ENCODE measurements around the gene PCCA. TPM values are rescaled to one million over a fixed set of nuclear protein-coding genes. Genes with fewer than 3 reads are reported as not detected.

Gene PCCA
- polyA plus RNA-seq, 1 of the 3 experiments (the other 2 are of a cell fraction), result 7.3 TPM

DNA sequence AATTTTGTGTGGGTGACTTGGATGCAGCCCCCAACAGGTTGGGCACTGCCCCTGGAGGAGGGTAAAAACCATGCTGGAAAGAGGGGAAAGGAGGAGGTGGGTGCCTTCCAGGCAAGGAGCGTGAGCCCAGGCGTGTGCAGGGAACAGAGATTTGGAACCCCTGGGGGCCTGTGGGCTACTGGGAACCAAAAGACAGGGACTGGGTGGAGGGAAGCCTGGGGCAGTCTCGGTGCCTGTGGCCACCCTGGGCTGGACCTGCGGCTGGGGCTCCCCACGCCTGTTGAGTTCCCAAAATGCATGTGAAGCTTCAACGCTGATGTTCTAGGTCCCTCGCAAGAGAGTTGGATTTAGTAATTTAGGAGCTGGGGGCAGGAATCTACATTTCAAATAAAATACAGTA is 474.9 kb downstream of the PCCA start:
- Histone ChIP-seq H3K9ac (no peak overlapping the region), H3F3A (replicated peaks; ENCODE audit: insufficient read depth) (no peaks in the 10 kb centered on the region), H2AFZ (ENCODE audit: low read depth) (no peak overlapping the region), H3K4me2 (no peak overlapping the region), H3K36me3 (replicated peaks in 1 of 2; ENCODE audit: control insufficient read depth in 1 of 2, insufficient read depth in 2 of 2, low read length in 1 of 2) (no peaks in the 10 kb centered on the region), H3K9me2 (no peaks in the 10 kb centered on the region), H3K4me3 (ENCODE audit: low read depth in 2 of 2, low read length in 1 of 2) (no peak overlapping the region), H3K79me2 (ENCODE audit: insufficient read depth) (no peaks in the 10 kb centered on the region), H3K27me3 (ENCODE audit: insufficient read depth) (no peaks in the 10 kb centered on the region), H3K27ac (ENCODE audit: low read depth in 2 of 2, low read length in 1 of 2) (no peak overlapping the region), H3K9me3 (no peaks in the 10 kb centered on the region), H3K4me1 (ENCODE audit: control insufficient read depth in 1 of 2, insufficient read depth in 2 of 2, low read depth in 1 of 2, low read length in 1 of 2) (no peaks in the 10 kb centered on the region; a peak in 1 of 4 replicates), H4K20me1 (ENCODE audit: insufficient read depth) (no peaks in the 10 kb centered on the region)
- DNase-seq, result no peak
- 89% methylated on average over 7 of the region's 7 CpGs for WGBS (ENCODE audit: low lambda C conversion rate)
- POLR2A ChIA-PET, result no interaction called here
- TF ChIP-seq, protein P1, sequence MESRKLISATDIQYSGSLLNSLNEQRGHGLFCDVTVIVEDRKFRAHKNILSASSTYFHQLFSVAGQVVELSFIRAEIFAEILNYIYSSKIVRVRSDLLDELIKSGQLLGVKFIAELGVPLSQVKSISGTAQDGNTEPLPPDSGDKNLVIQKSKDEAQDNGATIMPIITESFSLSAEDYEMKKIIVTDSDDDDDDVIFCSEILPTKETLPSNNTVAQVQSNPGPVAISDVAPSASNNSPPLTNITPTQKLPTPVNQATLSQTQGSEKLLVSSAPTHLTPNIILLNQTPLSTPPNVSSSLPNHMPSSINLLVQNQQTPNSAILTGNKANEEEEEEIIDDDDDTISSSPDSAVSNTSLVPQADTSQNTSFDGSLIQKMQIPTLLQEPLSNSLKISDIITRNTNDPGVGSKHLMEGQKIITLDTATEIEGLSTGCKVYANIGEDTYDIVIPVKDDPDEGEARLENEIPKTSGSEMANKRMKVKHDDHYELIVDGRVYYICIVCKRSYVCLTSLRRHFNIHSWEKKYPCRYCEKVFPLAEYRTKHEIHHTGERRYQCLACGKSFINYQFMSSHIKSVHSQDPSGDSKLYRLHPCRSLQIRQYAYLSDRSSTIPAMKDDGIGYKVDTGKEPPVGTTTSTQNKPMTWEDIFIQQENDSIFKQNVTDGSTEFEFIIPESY (IDR thresholded peaks at IDR 0.05; ENCODE audit: borderline replicate concordance, low read depth), result no peak
- TF ChIP-seq RCOR1 (IDR thresholded peaks at IDR 0.05; ENCODE audit: low read length), result no peak
- no peak for TF ChIP-seq EZH2phosphoT487 (IDR thresholded peaks at IDR 0.05; ENCODE audit: borderline replicate concordance, low read depth)
- TF ChIP-seq, protein P2, sequence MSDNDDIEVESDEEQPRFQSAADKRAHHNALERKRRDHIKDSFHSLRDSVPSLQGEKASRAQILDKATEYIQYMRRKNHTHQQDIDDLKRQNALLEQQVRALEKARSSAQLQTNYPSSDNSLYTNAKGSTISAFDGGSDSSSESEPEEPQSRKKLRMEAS (IDR thresholded peaks at IDR 0.05; ENCODE audit: low read depth), result no peak
- no peak for TF ChIP-seq EP300 (IDR thresholded peaks at IDR 0.05; ENCODE audit: borderline replicate concordance in 1 of 2, low read depth in 1 of 2, low read length in 1 of 2)
- no peak for TF ChIP-seq NFIC (IDR thresholded peaks at IDR 0.05; ENCODE audit: borderline replicate concordance)
- TF ChIP-seq ELF1 (IDR thresholded peaks at IDR 0.05), result no peak
- TF ChIP-seq, protein P3, sequence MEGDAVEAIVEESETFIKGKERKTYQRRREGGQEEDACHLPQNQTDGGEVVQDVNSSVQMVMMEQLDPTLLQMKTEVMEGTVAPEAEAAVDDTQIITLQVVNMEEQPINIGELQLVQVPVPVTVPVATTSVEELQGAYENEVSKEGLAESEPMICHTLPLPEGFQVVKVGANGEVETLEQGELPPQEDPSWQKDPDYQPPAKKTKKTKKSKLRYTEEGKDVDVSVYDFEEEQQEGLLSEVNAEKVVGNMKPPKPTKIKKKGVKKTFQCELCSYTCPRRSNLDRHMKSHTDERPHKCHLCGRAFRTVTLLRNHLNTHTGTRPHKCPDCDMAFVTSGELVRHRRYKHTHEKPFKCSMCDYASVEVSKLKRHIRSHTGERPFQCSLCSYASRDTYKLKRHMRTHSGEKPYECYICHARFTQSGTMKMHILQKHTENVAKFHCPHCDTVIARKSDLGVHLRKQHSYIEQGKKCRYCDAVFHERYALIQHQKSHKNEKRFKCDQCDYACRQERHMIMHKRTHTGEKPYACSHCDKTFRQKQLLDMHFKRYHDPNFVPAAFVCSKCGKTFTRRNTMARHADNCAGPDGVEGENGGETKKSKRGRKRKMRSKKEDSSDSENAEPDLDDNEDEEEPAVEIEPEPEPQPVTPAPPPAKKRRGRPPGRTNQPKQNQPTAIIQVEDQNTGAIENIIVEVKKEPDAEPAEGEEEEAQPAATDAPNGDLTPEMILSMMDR (IDR thresholded peaks at IDR 0.05), result no peak
- no peak for TF ChIP-seq TCF12 (IDR thresholded peaks at IDR 0.05)
- TF ChIP-seq FOXJ3 (CRISPR knock-in tag; IDR thresholded peaks at IDR 0.05), result no peak
- no peak for TF ChIP-seq RXRA (IDR thresholded peaks at IDR 0.05; ENCODE audit: borderline replicate concordance, low read depth)
- TF ChIP-seq, protein P4, sequence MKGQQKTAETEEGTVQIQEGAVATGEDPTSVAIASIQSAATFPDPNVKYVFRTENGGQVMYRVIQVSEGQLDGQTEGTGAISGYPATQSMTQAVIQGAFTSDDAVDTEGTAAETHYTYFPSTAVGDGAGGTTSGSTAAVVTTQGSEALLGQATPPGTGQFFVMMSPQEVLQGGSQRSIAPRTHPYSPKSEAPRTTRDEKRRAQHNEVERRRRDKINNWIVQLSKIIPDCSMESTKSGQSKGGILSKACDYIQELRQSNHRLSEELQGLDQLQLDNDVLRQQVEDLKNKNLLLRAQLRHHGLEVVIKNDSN (IDR thresholded peaks at IDR 0.05; ENCODE audit: borderline replicate concordance, low read depth), result no peak
- no peak for TF ChIP-seq POLR2AphosphoS5 (IDR thresholded peaks at IDR 0.05; ENCODE audit: low read depth, low read length)
- TF ChIP-seq, protein P5, sequence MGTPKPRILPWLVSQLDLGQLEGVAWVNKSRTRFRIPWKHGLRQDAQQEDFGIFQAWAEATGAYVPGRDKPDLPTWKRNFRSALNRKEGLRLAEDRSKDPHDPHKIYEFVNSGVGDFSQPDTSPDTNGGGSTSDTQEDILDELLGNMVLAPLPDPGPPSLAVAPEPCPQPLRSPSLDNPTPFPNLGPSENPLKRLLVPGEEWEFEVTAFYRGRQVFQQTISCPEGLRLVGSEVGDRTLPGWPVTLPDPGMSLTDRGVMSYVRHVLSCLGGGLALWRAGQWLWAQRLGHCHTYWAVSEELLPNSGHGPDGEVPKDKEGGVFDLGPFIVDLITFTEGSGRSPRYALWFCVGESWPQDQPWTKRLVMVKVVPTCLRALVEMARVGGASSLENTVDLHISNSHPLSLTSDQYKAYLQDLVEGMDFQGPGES (IDR thresholded peaks at IDR 0.05; ENCODE audit: low read depth, low read length), result no peak
- TF ChIP-seq MXI1 (IDR thresholded peaks at IDR 0.05; ENCODE audit: low read depth, low read length), result no peak
- no peak for TF ChIP-seq GABPA (IDR thresholded peaks at IDR 0.05; ENCODE audit: low read depth)
- TF ChIP-seq, protein P6, sequence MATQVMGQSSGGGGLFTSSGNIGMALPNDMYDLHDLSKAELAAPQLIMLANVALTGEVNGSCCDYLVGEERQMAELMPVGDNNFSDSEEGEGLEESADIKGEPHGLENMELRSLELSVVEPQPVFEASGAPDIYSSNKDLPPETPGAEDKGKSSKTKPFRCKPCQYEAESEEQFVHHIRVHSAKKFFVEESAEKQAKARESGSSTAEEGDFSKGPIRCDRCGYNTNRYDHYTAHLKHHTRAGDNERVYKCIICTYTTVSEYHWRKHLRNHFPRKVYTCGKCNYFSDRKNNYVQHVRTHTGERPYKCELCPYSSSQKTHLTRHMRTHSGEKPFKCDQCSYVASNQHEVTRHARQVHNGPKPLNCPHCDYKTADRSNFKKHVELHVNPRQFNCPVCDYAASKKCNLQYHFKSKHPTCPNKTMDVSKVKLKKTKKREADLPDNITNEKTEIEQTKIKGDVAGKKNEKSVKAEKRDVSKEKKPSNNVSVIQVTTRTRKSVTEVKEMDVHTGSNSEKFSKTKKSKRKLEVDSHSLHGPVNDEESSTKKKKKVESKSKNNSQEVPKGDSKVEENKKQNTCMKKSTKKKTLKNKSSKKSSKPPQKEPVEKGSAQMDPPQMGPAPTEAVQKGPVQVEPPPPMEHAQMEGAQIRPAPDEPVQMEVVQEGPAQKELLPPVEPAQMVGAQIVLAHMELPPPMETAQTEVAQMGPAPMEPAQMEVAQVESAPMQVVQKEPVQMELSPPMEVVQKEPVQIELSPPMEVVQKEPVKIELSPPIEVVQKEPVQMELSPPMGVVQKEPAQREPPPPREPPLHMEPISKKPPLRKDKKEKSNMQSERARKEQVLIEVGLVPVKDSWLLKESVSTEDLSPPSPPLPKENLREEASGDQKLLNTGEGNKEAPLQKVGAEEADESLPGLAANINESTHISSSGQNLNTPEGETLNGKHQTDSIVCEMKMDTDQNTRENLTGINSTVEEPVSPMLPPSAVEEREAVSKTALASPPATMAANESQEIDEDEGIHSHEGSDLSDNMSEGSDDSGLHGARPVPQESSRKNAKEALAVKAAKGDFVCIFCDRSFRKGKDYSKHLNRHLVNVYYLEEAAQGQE (IDR thresholded peaks at IDR 0.05; ENCODE audit: low read depth, low read length), result no peak
- no peak for TF ChIP-seq CHD2 (IDR thresholded peaks at IDR 0.05; ENCODE audit: low read length, partially characterized antibody)
- no peak for TF ChIP-seq NRF1 (IDR thresholded peaks at IDR 0.05; ENCODE audit: low read depth, low read length)
- no peak for TF ChIP-seq GATA2 (CRISPR knock-in tag; IDR thresholded peaks at IDR 0.05)
- CTCF ChIA-PET, result interaction anchor here (0.9 to 1.4 kb wide), 2 partner anchors 9 to 15 kb away, joined by 3 to 4 read pairs; no protein-coding TSS in a partner anchor
